Thoracic aorta (tissue), 2 donors: ENCODE results near the gene MPP7. TPM values are rescaled to one million over a fixed set of nuclear protein-coding genes. Genes with fewer than 3 reads are reported as not detected.

Experiments used
- ATAC-seq: fragments of 150-250 bp; one replicate; pipeline ENCODE4 v1.8.0; 2017; ENCODE audit warnings: low read depth; ENCODE audit not compliant: insufficient number of reproducible peaks, low FRiP score
- DNase-seq: peaks from one replicate; pipeline ENCODE4 v3.0.0-alpha.2; 2020; ENCODE audit warnings: low spot score
- H3K27ac ChIP-seq, 2 donors: fragments of 200-600 bp; sonication (generic); 1 replicate in 1 of 2; 2 replicates in 1 of 2; pipeline ENCODE4 v1.5.1; 2016; ENCODE audit warnings: mild to moderate bottlenecking in 2 of 2, moderate library complexity in 2 of 2
- H3K27me3 ChIP-seq: fragments of 200-600 bp; sonication (generic); replicated peaks from 2 replicates; pipeline ENCODE4 v1.6.0; 2016; ENCODE audit warnings: mild to moderate bottlenecking; ENCODE audit not compliant: insufficient read depth
- H3K36me3 ChIP-seq: fragments of 200-600 bp; sonication (generic); one replicate; pipeline ENCODE4 v1.5.1; 2016
- H3K4me1 ChIP-seq, 2 donors: fragments of 200-600 bp; sonication (generic); 1 replicate in 1 of 2; 2 replicates in 1 of 2; pipeline versions ENCODE4 v1.5.1 to v1.6.0; 2016; ENCODE audit warnings: low read depth in 2 of 2, mild to moderate bottlenecking in 1 of 2; ENCODE audit not compliant: control insufficient read depth in 1 of 2
- H3K4me3 ChIP-seq: fragments of 200-600 bp; sonication (generic); 2 replicates; pipeline ENCODE4 v1.5.1; 2016; ENCODE audit warnings: mild to moderate bottlenecking
- H3K9me3 ChIP-seq: fragments of 200-600 bp; sonication (generic); 2 replicates; pipeline ENCODE4 v1.5.1; 2016
- CTCF ChIP-seq: fragments of 200-600 bp; sonication (generic); IDR thresholded peaks from one replicate; pipeline ENCODE4 v1.5.1; 2019; ENCODE audit warnings: antibody characterized with exemption
- total RNA-seq, 2 donors: library from RNA; depleted of rRNA; stranded (reverse); fragments of >200 nt; gene quantifications; one replicate each; pipeline versions ENCODE4 v1.1.0 to v1.2.3, GENCODE V29; 2016

The MPP7 gene
- total RNA-seq, 2 donors from 2014 or later, result 28.2 to 48.5 TPM

GRCh38 chr10:28332726-28333125, 29.9 kb upstream of the MPP7 start:
- Histone ChIP-seq H3K27me3 (no peaks in the 10 kb centered on the region), H3K27ac (no peak overlapping the region), H3K9me3 (no peaks in the 10 kb centered on the region), H3K4me1 (peaks cover 14 to 21% of the 10 kb centered on the region in 2 donors), H3K4me3 (no peak overlapping the region), H3K36me3 (no peaks in the 10 kb centered on the region)
- ATAC-seq (no peak), DNase-seq (no peak)
- TF ChIP-seq CTCF, result no peak

GRCh38 chr10:28331841-28332240, 29.0 kb upstream of the MPP7 start:
- H3K4me3 ChIP-seq, result no peak overlapping the region
- ATAC-seq, result no peak
- H3K4me1 ChIP-seq, result peaks cover 21 to 29% of the 10 kb centered on the region in 2 donors
- H3K9me3 ChIP-seq, result no peaks in the 10 kb centered on the region
- TF ChIP-seq CTCF, result no peak
- no peak for DNase-seq
- no peaks in the 10 kb centered on the region for H3K36me3 ChIP-seq
- no peaks in the 10 kb centered on the region for H3K27me3 ChIP-seq
- H3K27ac ChIP-seq, result no peak overlapping the region

- no peaks in the 10 kb centered on the region for H3K27me3 ChIP-seq
- no peak overlapping the region for H3K27ac ChIP-seq
- H3K4me1 ChIP-seq, result peaks cover 27 to 35% of the 10 kb centered on the region in 2 donors
- ATAC-seq (no peak), DNase-seq (no peak)
- no peaks in the 10 kb centered on the region for H3K36me3 ChIP-seq
- no peaks in the 10 kb centered on the region for H3K9me3 ChIP-seq
- no peak overlapping the region for H3K4me3 ChIP-seq
- TF ChIP-seq CTCF, result no peak
Observed at GRCh38 chr10:28331066-28331465, 28.2 kb upstream of the MPP7 start.

- peaks cover 25 to 40% of the 10 kb centered on the region in 2 donors for H3K4me1 ChIP-seq
- peak overlapping the region; percentile 45 for H3K4me3 ChIP-seq
Observed at GRCh38 chr10:28328346-28328745, 25.5 kb upstream of the MPP7 start.

GRCh38 chr10:28327491-28327880, 24.6 kb upstream of the MPP7 start:
- Histone ChIP-seq H3K36me3 (no peaks in the 10 kb centered on the region), H3K27ac (peak overlapping the region; percentile 86 to 87), H3K9me3 (no peaks in the 10 kb centered on the region), H3K4me3 (peak overlapping the region; percentile 45), H3K4me1 (peaks cover 25 to 40% of the 10 kb centered on the region in 2 donors), H3K27me3 (no peaks in the 10 kb centered on the region)
- DNase-seq (no peak), ATAC-seq (peak; percentile 76)
- TF ChIP-seq CTCF, result no peak

More at GRCh38 chr10:28328346-28328745, 25.5 kb upstream of the MPP7 start:
- TF ChIP-seq CTCF, result no peak
- no peaks in the 10 kb centered on the region for H3K36me3 ChIP-seq
- no peaks in the 10 kb centered on the region for H3K9me3 ChIP-seq
- no peak for DNase-seq
- H3K27me3 ChIP-seq, result no peaks in the 10 kb centered on the region
- H3K27ac ChIP-seq, result peak overlapping the region; percentile 86 to 87
- no peak for ATAC-seq
